ENCODE results near the gene NPTX2.

Gene NPTX2

GRCh38 chr7:98619450-98620321 is 2.6 kb downstream of the NPTX2 start:
- no peak for DNase-seq

DNA sequence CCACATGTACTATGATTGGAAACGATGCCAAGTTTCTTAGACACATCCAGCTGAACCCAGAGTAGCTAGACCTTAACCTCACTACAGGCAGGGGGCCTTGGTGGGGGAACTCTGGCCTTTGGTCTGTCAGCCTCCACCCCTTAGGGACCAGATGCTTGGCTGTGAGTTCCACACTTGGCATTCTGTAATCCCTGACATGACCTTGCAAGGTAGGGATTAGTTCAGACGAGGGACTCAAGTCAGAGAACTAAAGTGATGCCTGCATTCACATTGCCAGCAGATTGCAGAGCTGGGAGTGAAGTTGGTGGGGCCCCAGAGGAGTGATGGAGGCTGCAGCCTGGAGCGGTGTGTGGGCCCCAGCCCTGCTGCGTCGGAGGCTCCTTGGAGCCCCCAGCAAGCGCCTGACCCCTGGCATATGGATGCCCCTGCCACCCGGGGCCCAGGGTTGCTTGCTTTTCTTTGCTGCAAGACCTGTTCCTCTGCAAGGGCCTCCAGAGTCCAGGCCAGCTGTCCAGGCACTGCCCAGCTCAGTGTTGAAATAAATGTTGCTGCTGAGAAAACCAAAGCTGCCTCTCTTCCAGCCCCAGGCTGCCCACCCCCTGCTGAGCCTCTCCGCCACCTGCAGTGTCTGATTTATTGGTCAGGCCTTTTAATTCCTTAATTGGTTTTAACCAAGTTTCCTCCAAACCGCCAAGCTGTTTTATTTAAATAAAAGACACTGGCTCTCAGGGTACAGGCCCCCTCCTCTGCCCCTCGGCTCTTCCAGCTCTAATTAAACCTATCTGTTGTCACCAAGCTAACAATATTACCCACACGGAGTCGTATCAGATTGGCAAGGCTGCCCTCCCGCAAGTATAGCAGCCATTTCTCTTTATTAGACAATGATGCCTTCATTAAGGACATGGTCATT is 4.7 kb downstream of the NPTX2 start:
- DNase-seq: no peak

DNA sequence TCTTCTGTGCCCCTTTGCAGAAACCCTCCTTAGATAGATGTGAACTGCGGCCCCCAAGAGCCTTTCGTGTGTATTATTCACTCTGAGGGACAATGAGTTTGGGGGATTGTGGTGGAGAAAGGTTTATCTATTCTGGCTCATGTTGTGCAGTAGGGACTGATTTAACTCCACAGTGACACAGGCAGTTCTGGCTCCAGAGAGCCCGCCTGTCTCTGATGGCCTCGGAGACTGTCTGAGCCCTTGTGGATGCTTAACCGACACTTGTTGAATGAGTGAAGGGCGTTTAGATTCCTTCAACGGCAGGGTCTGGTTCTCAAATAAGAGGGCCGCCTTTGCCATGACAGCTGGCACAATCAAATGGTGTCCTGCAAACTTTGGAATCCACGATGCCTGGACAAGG is 5.8 kb downstream of the NPTX2 start:
- no peak for DNase-seq

DNA sequence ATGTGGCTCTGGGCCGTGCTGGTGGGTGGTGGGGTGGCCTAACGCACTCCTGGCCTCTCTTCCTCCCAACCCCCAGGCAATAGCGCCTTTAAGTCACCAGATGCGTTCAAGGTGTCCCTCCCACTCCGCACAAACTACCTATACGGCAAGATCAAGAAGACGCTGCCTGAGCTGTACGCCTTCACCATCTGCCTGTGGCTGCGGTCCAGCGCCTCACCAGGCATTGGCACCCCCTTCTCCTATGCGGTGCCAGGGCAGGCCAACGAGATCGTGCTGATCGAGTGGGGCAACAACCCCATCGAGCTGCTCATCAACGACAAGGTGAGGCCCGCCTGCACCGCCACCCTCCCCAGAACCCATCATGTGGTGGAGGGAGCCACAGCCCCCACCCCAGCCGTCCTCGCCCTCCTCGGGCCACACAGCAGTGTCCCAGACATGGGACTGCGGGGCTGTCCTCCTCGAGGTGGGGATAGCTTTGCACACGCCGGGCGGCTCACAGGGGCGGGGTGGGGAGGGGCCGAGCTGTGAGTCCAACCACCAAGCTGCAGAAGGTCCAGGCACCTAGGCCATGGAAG is 7.8 kb downstream of the NPTX2 start:
- no peak for DNase-seq

GRCh38 chr7:98626460-98627412 is 9.7 kb downstream of the NPTX2 start:
- no peak for DNase-seq

DNA sequence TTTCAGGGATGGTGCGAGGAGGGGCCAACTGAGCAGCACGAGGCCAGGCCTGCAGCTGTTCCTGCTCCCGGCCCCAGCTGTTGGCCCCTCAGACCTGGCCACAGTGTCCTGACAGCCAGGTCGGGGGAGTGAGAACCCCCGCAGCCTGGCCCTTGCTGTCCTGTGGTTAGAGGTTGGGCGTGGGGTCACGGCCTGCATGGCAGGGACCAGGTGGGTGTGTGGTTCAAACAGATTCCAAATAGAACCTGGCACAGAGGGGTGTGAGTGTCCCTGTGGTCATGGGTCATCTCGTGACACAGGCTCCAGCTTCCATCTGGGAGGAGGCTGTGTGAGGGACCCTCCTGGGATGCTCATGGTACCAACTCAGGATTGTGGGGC is 10.3 kb downstream of the NPTX2 start:
- DNase-seq: no peak

GRCh38 chr7:98628418-98628817 is 11.3 kb downstream of the NPTX2 start:
- DNase-seq: no peak

GRCh38 chr7:98629001-98629431 is 11.9 kb downstream of the NPTX2 start:
- no peak for DNase-seq

DNA sequence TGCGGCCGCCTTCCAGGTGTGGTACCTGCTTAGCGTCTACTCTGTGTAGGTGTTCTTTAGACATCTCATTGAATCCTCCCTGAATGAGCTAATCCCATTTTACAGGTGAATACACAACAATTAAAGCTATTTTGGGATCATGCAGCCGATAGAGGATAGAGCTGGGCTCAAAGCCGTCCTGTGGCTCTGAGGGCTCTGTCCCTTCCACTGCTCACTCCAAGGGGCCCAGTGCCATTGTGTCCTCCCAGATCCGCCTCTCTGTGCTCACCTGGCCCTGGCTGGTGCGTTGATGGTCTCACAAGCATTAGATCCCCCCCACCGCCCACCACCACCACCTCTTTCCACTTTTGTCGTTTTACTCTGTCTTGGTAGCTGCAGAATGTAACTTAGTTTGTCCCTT is 13.1 kb downstream of the NPTX2 start:
- no peak for DNase-seq

DNA sequence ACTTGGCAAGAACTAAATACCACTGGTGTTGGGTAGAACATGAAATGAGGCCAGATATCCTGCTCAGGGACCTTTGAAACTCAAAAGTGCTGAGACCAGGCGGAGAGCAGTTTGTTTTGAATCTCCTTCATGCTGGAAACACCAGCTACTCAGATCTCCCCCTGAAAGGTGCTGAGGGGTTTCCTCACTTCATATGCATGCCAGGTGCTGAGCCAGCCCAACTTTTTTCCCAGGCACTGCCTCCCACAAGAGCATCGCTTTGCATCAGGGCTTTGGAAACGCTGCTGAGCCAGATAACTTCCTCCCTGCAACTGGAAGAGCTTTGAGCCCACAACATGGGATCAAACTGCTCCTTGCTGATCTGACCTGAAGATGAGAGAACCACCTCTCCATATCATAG is 13.7 kb downstream of the NPTX2 start:
- DNase-seq: no peak

DNA sequence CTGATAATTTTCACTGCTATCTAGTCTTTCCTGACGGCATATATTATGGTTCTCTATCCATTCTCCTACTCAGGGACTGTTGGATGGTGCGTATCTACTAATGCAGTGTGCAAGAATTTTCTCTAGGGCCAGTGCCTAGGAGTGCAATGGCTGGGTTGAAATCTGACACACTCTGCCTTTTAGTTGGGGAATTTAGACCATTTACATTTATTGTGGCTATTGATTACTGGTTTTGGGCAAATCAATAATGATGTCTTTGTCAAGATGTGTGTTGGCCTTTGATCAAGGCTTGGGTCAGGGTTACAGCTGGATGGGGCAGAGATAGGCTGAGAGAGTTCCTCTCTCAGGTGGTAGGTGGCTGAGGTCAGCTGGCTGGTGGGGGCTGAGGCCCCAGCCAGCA is 21.8 kb downstream of the NPTX2 start:
- DNase-seq: no peak

DNA sequence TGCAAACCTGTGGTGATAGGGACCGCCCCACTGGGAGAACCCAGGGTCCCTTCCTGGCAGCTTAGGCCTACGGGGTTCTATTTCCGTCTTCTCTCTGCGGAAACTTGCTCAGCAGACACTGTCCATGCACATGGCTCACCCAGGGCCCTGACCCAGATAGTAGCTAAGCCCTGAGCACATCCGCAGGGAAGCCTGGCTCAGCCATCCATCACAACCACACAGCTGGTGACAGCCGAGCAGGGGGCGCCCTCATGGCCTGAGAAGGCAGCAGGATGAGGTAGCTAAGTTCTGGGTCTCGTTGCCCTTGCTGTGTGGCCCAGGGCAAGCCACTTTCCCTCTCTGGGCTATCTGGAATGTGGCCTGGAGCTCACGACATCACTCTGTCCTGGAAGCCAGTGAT is 23.3 kb downstream of the NPTX2 start:
- DNase-seq: no peak

DNA sequence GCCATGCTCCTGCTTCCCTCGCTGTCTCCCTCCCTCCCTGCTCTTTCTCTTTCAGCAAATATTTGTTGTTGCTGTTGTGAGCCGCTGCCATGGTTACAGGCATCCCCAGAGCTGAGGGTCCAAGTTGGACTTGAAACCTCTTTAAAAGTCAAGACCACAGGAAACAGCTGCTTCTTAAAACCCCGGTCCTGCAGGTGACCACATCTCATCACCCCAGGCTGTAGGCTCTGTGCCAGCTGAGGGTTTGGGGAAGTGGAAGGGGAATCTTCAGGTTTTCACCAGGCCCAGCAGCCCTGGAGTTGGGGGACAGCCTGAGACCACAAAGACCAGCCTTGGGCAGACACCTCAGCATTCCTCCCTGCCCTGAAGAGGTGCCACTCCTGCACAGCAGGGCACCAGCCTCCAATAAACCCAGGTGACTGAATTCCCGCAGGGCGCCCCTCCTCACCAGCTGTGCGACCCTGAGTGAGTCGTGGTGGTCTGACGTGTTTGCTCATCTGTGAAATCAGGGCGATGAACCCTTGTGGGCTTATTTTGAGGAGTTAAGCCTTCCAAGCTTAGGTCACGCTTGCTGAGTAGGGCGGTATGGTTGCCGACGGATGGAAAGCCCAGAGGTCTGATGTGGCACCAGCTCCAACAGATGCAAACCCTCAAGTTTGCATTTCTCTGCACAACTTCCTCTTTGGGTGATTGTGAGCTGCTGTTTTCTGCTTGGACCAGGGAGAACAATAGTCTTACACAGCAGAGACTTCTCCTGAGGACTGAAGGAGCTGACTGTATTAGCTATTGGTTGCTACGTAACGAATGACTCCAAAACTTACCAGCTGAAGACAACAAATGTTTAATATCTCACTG is 24.8 kb downstream of the NPTX2 start:
- no peak for DNase-seq

DNA sequence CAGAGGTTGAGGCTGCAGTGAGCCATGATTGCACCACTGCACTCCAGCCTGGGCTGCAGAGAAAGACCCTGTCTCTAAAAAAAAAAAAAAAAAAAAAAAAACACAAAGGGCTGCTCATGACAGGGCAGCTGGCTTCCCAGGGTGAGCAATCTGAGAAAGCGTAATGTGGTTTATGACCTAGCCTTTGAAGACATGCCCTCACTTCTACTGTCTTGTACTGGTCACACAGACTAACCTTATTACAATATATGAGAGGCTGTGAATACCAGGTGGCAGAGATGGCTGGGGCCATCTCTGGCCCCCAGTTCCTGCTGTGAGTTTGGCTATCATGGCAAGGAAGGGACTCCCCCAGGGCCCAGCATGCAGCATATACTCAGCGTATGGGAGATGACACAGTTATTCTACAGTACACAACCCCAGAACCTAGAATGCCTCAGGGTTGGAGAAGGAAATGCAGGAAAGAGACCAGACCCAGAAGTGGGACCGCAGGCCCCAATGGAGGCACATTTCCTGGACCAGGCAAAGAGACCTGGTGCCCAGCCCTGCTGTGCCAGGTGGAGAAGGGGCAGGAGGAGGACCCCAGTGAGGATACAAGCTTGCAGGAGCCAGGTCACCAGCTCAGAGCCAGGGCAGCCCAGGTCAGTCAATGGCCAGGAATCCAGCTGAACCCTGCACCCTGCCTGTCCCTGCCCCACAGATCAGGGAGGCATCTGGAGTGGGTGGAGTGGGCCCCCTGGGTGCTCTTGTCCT is 26.3 kb downstream of the NPTX2 start:
- DNase-seq: no peak

GRCh38 chr7:98646465-98646864 is 29.4 kb downstream of the NPTX2 start:
- DNase-seq: no peak

GRCh38 chr7:98647326-98647725 is 30.2 kb downstream of the NPTX2 start:
- no peak for DNase-seq

DNA sequence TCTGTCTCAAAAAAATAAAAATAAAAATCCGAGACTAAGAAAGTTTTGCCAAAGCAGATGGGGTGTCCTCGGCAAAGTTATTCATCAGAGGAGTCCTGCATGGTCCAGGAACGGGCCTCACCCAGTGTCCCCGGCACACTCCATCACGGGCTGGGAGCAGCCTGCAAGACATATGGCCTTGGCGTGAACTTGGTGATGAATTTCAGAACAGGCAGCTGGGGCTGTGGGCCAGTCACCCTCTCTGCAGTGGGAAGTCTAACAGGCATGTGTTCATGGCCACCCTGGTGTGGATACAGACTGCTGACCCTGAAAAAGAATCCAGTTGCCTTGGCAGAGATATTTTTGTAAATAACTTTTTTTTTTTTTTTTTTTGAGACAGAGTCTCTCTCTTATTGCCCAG is 34.7 kb downstream of the NPTX2 start:
- DNase-seq: no peak

- no peak for DNase-seq
Observed at GRCh38 chr7:98653601-98654310, 36.7 kb downstream of the NPTX2 start.

DNA sequence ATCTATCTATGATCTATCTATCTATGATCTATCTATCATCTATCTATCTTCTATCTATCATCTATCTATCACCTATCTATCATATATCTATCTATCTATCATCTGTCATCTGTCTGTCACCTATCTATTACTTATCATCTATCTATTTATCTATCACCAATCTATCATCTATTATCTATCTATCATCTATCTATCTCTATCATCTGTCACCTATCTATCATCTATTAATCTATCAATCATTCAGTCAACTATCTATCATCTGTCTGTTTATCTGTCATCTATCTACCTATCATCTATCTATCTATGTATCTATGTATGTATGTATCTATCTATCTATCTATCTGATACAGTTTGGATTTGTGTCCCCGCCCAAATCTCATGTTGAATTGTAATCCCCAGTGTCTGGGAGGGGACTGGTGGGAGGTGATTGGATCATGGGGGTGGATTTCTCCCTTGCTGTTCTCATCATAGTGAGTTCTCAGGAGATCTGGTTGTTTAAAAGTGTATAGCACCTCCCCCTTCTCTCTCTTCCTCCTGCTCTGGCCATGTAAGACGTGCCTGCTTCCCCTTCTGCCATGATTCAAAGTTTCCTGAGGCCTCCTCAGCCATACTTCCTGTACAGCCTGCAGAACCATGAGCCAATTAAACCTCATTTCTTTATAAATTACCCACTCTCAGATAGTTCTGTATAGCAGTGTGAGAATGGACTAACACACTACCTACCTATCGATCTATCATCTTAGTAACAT is 37.6 kb downstream of the NPTX2 start:
- DNase-seq: no peak

All from GOT3 (cell line).